Measurements from ENCODE around the gene SLC43A3.

Gene SLC43A3

GRCh38 chr11:57357856-57358255 is 69.1 kb downstream of the SLC43A3 start:
- in situ Hi-C loops (cut with MboI; ENCODE audit: low sequenced_read_pairs, unreplicated experiment) = no loop called here
- no peak for TF ChIP-seq CTCF (IDR thresholded peaks at IDR 0.05; ENCODE audit: borderline replicate concordance, control extremely low read depth, extremely low read depth, insufficient read depth, missing control alignments)
- no peak for DNase-seq (ENCODE audit: low spot score)

- TF ChIP-seq CTCF (IDR thresholded peaks at IDR 0.05; ENCODE audit: borderline replicate concordance, control extremely low read depth, extremely low read depth, insufficient read depth, missing control alignments) = no peak
- no peak for DNase-seq (ENCODE audit: low spot score)
- in situ Hi-C loops (cut with MboI; ENCODE audit: low sequenced_read_pairs, unreplicated experiment) = no loop called here
These were observed 69.6 kb downstream of the SLC43A3 start for GRCh38 chr11:57357310-57357709.

Measured in GM13976 (cell line).